GM12873 (cell line): Measurements from ENCODE around the gene SPRYD3.

ENCODE experiments used
- CTCF ChIP-seq: IDR thresholded peaks from 2 replicates; pipeline ENCODE4 v1.5.1; 2012; ENCODE audit warnings: low read depth, mild to moderate bottlenecking, moderate library complexity, low read length, control low read depth; ENCODE audit not compliant: insufficient read depth; ENCODE audit errors: missing control alignments

SPRYD3 gene

GRCh38 chr12:53079226-53080117 lies at the start of gene SPRYD3:
SPRYD3 (minus strand) TSS chr12:53079390; CDS start chr12:53079333, 57 bp downstream.
- TF ChIP-seq CTCF, result no peak

GRCh38 chr12:53127169-53127568 lies 48.0 kb upstream of the SPRYD3 start:
- TF ChIP-seq CTCF, result no peak

GRCh38 chr12:53124352-53124723 lies 45.1 kb upstream of the SPRYD3 start:
- no peak for TF ChIP-seq CTCF

- TF ChIP-seq CTCF, result no peak
Measured at GRCh38 chr12:53123578-53124351, 44.6 kb upstream of the SPRYD3 start.

- TF ChIP-seq CTCF, result no peak
Measured at GRCh38 chr12:53122961-53123468, 43.8 kb upstream of the SPRYD3 start.

GRCh38 chr12:53120685-53121525 lies 41.7 kb upstream of the SPRYD3 start:
- TF ChIP-seq CTCF, result no peak
